GM18520 (cell line): ENCODE measurements around the gene ZNF433.
"Not testable (repeated sequence)": the region's sequence is repeated elsewhere in the genome, so short reads cannot be mapped to it uniquely, and the experiment has no call there.

Experiments used
- ATAC-seq: cut with Tn5 transposase; IDR thresholded peaks from one replicate; pipeline ENCODE4 v1.9.1; 2021; ENCODE audit not compliant: unreplicated experiment

The ZNF433 gene

DNA sequence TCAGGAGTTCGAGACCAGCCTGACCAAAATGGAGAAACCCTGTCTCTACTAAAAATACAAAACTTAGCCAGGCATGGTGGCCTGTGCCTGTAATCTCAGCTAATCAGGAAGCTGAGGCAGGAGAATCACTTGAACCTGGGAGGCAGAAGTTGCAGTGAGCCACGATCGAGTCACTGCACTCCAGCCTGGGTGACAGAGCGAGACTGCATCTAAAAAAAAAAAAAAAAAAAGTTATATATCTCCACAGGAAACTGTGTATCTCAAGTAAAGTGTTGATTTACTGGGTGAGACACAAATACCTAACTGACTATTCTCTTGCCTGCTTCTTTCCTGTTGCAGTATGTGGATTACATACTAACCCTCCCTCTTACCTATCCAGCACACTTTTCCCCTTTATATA, 43.6 kb downstream of the ZNF433 start:
- ATAC-seq: not testable (repeated sequence)

DNA sequence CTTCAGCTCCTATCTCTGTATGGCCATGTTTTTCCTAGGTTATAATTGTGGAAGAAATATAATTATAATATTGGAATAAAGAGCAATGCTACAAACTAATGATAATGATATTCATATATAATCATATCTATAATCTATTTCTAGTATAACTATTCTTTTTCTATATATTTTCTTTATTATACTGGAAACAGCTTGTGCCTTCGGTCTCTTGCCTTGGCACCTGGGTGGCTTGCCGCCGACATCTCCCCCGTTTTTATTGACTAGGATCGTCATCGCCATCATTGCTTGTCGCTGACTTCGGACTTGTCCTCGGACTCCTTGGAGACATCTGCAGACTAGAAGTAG, 46.4 kb downstream of the ZNF433 start:
- ATAC-seq: no peak

DNA sequence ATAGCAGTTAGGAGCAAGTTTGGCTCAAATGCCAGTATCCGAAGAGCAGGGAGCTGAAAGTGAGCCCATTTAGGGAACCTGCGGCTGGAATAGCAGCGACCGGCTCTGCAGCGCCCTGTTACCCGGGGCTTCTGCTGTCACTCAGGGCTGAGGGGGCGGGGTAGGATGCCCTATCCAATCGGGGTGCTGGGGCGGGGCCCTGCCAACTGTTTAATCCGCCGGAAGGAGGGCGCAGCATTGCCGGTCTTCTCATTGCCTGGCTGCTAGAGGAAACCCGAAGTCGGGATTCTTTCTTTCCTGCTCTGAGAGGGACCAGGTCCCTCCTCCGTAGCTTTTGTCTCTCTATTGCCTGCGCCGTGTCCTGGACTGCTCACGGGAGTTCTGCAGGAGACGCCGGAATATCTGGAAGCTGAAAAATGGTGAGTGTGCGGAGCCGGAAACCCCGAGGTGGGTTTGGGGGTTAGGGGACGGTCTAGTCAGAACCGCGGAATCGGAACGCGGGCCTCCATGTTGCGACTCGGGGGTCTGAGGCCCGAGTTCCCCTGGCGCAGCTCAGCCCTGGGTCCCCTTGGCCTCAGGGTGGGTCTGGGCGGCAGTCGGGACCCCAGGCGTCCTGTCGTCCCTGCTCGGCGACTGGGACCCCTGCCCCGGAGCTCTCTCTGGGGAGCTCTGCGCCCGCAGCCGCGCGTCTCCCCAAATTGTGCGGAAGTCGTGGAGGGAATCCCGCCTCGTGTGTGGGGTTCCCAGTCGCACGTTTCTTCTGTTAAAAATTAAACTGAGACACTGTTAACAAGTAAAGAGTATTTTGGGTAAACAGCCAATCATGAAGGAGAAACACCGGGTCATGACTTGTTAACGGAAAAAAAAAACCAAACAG, 47.8 kb downstream of the ZNF433 start:
- no peak for ATAC-seq

DNA sequence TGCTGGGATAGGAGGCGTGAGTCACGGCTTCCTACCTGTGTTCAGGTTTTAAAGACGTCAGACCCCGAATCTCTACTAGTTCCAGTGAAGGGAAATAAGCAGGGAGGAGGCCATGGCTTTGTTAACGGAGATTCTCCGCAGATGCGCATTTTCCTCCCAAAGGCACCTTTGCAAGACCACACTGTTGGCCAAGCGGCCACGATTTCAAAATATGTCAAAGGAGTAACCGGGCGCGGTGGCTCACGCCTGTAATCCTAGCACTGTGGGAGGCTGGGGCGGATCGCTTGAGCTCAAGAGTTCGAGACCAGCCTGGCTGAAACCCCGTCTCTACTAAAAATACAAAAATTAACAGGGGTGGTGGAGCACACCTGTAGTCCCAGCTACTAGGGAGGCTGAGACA, 48.7 kb downstream of the ZNF433 start:
- no peak for ATAC-seq

GRCh38 chr19:11984986-11985385, 50.5 kb downstream of the ZNF433 start:
- no peak for ATAC-seq

DNA sequence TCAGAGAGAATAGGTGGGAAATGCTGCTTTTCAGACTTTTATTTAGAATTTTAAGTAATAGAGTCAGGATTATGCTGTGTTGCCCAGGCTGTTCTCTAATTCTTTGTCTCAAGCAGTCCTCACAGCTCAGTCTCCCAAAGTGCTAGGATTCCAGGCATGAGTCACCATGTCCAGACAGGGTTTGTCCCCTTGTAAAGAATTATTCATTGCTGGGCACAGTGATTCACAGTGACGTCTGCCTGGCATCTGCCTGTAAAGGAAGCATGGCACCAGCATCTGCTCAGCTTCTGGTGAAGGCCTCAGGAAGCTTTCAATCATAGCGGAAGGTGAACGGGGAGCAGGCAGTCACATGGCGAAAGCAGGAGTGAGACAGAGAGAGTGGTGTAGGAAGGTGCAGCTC, 53.0 kb downstream of the ZNF433 start:
- no peak for ATAC-seq

GRCh38 chr19:11979527-11979926, 56.0 kb downstream of the ZNF433 start:
- ATAC-seq: no peak

DNA sequence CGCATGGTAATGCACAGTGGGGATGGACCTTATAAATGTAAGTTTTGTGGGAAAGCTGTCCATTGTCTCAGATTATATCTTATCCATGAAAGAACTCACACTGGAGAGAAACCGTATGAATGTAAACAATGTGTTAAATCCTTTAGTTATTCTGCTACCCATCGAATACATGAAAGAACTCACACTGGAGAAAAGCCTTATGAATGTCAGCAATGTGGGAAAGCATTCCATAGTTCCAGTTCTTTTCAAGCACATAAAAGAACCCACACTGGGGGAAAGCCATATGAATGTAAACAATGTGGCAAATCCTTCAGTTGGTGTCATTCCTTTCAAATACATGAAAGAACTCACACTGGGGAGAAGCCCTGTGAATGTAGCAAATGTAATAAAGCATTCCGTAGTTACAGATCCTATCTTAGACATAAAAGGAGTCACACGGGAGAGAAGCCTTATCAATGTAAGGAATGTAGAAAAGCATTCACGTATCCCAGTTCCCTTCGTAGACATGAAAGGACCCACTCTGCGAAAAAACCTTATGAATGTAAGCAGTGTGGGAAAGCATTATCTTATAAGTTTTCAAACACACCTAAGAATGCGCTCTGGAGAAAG, 56.9 kb downstream of the ZNF433 start:
- ATAC-seq: no peak

DNA sequence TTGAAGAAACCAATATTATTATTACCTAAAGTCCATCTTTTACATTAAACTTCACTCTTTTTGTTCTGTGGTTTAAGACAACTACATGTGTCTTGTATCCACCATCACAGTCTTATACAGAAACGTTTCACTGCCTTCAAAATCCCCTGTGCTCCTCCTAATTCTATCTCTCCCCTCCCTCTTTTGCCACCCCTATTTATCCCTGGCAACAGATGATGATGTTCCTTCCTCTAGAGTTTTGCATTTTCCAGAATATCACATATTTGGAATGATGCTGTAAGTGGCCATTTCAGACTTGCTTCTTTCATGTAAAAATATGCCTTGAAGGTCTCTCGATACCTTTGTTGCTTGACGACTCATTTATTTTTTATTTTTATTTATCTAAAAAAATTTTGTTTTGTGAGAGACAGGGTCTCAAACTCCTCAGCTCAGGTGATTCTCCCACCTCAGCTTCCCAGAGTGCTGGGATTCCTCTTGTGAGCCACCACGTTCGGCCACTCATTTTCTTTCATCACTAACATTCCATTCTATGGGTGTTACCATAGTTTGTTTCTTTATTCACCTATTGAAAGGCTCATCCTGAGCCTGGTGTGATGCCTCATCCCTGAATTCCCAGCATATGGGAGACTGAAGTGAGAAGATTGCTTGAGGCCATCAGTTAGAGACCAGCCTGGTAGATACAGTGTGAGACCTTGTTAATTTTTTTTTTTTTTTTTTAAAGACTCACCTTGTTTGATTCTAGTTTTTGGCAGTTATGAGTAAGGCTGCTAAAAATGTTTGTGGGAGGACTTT, 62.3 kb downstream of the ZNF433 start:
- no peak for ATAC-seq

DNA sequence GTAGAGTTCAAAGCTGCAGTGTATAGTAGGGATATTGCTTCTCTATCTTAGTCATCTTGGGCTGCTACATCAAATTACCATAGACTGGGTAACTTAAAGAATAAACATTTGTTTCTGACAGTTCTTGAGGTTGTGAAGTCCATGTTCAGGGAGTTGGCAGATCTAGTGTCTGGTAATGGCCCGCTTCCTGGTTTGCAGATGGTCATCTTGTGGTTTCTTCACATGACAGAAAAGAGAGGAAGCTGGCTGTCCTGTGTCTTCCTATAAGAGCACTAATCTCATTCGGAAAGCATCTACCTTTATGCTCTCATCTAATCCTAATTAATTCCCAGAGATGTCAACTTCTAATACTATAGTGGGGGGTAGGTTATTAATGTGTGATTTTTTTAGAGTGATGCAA, 64.4 kb downstream of the ZNF433 start:
- ATAC-seq: no peak

- ATAC-seq: no peak
Measured at GRCh38 chr19:11970174-11970573, 65.3 kb downstream of the ZNF433 start.

DNA sequence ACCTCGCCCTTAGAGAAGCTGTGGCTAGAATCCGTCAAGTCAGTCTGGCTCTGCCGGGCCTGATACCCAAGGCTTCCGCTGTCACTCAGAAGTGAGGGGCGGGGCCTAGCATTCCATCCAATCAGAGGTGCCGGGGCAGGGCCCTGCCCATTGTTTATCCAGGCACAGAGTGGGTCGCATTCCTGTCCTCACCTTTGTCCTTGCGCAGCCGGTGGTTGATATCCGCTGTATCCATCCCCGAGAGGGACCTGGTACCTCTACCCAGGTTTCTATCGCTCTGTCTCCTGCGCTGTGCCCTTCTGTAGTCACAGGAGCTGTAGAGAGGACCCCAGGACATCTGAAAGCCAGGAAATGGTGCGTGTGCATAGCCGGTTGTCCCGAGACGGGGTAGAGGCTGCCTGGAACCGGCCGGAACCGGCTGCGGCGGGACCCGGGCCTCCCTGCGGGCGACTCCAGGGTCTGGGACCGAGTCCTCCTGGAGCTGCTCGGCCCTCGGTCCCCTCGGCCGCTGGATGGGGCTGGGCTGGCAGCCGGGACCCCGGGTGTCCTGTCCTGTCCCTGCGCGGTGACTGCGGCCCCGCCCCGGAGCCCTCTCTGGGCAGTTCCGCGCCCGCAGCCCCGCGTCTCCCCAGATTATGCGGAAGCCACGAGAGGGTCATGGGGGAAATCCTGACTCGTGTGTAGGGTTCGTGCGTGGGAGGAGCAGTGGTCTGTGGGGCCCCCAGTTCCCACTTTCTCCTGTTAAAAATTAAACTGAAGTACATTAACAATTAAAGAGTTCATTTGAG, 70.4 kb downstream of the ZNF433 start, which contains the start of gene ZNF763:
Gene ZNF763, plus strand, starts transcription at position 183 of the 788 bp plus-strand sequence. Its CDS starts 169 bp downstream, at position 352.
- ATAC-seq: peak; percentile 74
